Measurements from ENCODE around the gene TRNP1. TPM values are rescaled to one million over a fixed set of nuclear protein-coding genes. Genes with fewer than 3 reads are reported as not detected.

The TRNP1 gene
- total and polyA plus RNA-seq, 4 donors, result 0.97 to 10.0 (median 2.4) TPM

GRCh38 chr1:26961826-26962225, 31.7 kb upstream of the TRNP1 start:
- Histone ChIP-seq H3K9ac (ENCODE audit: low read depth in 1 of 2, low read length in 2 of 2) (no peak overlapping the region), H3K27ac (ENCODE audit: low read depth in 1 of 2, low read length in 2 of 2) (no peak overlapping the region), H3K4me3 (ENCODE audit: low read depth in 1 of 3, low read length in 3 of 3) (no peak overlapping the region), H3K4me1 (ENCODE audit: control insufficient read depth in 4 of 4, insufficient read depth in 4 of 4, low read length in 3 of 4) (peaks cover 3 to 31% (median 15%) of the 10 kb centered on the region in 4 donors), H3K36me3 (ENCODE audit: control insufficient read depth in 4 of 4, insufficient read depth in 3 of 4, low read depth in 1 of 4, low read length in 3 of 4) (no peaks in the 10 kb centered on the region), H3K9me3 (ENCODE audit: control insufficient read depth in 4 of 4, low read length in 3 of 4) (no peaks in the 10 kb centered on the region), H3K27me3 (ENCODE audit: control insufficient read depth in 4 of 4, insufficient read depth in 4 of 4, low read length in 3 of 4) (no peaks in the 10 kb centered on the region)
- no peak for TF ChIP-seq YY1 (IDR thresholded peaks at IDR 0.05)
- TF ChIP-seq MAX (IDR thresholded peaks at IDR 0.05), result no peak
- no peak for TF ChIP-seq GABPA (IDR thresholded peaks at IDR 0.05 in 1 of 2, conservative IDR thresholded peaks at IDR 0.05 in 1 of 2)
- TF ChIP-seq, protein P1, sequence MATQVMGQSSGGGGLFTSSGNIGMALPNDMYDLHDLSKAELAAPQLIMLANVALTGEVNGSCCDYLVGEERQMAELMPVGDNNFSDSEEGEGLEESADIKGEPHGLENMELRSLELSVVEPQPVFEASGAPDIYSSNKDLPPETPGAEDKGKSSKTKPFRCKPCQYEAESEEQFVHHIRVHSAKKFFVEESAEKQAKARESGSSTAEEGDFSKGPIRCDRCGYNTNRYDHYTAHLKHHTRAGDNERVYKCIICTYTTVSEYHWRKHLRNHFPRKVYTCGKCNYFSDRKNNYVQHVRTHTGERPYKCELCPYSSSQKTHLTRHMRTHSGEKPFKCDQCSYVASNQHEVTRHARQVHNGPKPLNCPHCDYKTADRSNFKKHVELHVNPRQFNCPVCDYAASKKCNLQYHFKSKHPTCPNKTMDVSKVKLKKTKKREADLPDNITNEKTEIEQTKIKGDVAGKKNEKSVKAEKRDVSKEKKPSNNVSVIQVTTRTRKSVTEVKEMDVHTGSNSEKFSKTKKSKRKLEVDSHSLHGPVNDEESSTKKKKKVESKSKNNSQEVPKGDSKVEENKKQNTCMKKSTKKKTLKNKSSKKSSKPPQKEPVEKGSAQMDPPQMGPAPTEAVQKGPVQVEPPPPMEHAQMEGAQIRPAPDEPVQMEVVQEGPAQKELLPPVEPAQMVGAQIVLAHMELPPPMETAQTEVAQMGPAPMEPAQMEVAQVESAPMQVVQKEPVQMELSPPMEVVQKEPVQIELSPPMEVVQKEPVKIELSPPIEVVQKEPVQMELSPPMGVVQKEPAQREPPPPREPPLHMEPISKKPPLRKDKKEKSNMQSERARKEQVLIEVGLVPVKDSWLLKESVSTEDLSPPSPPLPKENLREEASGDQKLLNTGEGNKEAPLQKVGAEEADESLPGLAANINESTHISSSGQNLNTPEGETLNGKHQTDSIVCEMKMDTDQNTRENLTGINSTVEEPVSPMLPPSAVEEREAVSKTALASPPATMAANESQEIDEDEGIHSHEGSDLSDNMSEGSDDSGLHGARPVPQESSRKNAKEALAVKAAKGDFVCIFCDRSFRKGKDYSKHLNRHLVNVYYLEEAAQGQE (IDR thresholded peaks at IDR 0.05), result no peak
- no peak for TF ChIP-seq RAD21 (IDR thresholded peaks at IDR 0.05)
- no peak for TF ChIP-seq SP1 (IDR thresholded peaks at IDR 0.05)
- TF ChIP-seq HNF4A (conservative IDR thresholded peaks at IDR 0.05), result no peak
- no peak for TF ChIP-seq ZBTB33 (IDR thresholded peaks at IDR 0.05)
- TF ChIP-seq, protein P2, sequence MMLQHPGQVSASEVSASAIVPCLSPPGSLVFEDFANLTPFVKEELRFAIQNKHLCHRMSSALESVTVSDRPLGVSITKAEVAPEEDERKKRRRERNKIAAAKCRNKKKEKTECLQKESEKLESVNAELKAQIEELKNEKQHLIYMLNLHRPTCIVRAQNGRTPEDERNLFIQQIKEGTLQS (IDR thresholded peaks at IDR 0.05), result no peak
- TF ChIP-seq TAF1 (conservative IDR thresholded peaks at IDR 0.05), result no peak
- TF ChIP-seq RXRA (IDR thresholded peaks at IDR 0.05), result no peak
- no peak for TF ChIP-seq FOXA1 (IDR thresholded peaks at IDR 0.05)
- TF ChIP-seq FOXA2 (IDR thresholded peaks at IDR 0.05), result no peak
- WGBS, result 84% methylated on average over 3 of the region's 3 CpGs
- DNase-seq (ENCODE audit: low spot score), result no peak

DNA sequence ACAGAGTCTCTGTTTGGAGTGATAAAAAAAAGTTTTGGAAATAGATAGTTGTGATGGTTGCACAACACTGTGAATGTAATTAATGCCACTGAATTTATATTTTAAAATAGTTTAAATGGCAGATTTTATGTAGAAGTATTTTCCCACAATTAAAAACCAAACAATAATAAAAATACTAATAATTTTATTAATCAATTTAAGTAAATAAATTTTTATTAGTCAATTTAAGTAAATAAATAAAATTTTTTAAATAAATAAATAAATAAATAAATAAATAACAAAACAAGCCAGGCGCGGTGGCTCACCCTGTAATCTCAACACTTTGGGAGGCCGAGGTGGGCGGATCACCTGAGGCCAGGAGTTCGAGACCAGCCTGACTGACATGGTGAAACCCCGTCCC, 28.3 kb upstream of the TRNP1 start:
- peaks cover 0 to 19% (median 12%) of the 10 kb centered on the region in 4 donors for H3K4me1 ChIP-seq (ENCODE audit: control insufficient read depth in 4 of 4, insufficient read depth in 4 of 4, low read length in 3 of 4)
- no peaks in the 10 kb centered on the region for H3K27me3 ChIP-seq (ENCODE audit: control insufficient read depth in 4 of 4, insufficient read depth in 4 of 4, low read length in 3 of 4)
- no peaks in the 10 kb centered on the region for H3K9me3 ChIP-seq (ENCODE audit: control insufficient read depth in 4 of 4, low read length in 3 of 4)
- no peak overlapping the region for H3K4me3 ChIP-seq (ENCODE audit: low read depth in 1 of 3, low read length in 3 of 3)
- 96% methylated on average over 6 of the region's 6 CpGs for WGBS
- no peak overlapping the region for H3K27ac ChIP-seq (ENCODE audit: low read depth in 1 of 2, low read length in 2 of 2)
- DNase-seq (ENCODE audit: low spot score), result no peak
- TF ChIP-seq, protein P2 (IDR thresholded peaks at IDR 0.05), result no peak
- H3K36me3 ChIP-seq (ENCODE audit: control insufficient read depth in 4 of 4, insufficient read depth in 3 of 4, low read depth in 1 of 4, low read length in 3 of 4), result no peaks in the 10 kb centered on the region
- H3K9ac ChIP-seq (ENCODE audit: low read depth in 1 of 2, low read length in 2 of 2), result no peak overlapping the region
